ENCODE measurements around the gene CUX1. TPM values are rescaled to one million over a fixed set of nuclear protein-coding genes. Genes with fewer than 3 reads are reported as not detected.
"Not testable (repeated sequence)": the region's sequence is repeated elsewhere in the genome, so short reads cannot be mapped to it uniquely, and the experiment has no call there.

CUX1 gene
- total RNA-seq, 1 donor from 2014 or later, result 46.5 TPM

DNA sequence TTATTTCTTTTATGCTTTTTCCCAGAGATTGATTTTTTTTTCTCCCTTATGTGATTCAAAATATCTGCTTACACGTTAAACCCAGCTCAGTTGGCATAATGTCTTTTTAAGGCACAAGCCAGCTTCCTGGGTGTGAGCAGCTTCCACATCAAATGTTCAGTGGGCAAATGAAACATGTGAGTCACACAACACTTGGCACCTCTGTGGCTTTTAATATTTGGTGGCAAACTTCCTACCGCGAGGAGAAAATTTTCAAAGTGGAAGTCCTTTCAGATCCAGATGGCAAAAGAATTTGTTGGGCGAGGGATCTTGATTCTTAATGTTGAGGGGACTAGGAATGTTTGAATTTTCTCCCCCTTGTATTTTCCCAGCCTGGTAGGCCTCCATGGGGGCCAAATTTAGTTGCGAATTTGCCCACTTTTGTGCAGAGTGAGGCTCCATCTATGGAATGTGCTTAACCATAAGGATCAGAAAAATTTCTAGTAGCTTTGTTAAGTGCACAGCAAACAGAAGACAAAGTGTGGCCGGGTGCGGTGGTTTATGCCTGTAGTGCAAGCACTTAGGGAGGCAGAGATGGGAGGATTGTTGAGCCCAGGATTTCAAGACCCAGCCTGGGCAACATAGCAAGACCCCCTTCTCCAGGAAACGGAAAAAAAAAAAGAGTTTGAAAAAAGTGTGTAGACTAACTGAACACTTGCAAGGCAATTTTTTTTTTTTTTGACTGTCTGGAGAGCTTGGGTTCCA lies 31.0 kb downstream of the CUX1 start:
- DNase-seq (ENCODE audit: low read depth), result peak; percentile 78

DNA sequence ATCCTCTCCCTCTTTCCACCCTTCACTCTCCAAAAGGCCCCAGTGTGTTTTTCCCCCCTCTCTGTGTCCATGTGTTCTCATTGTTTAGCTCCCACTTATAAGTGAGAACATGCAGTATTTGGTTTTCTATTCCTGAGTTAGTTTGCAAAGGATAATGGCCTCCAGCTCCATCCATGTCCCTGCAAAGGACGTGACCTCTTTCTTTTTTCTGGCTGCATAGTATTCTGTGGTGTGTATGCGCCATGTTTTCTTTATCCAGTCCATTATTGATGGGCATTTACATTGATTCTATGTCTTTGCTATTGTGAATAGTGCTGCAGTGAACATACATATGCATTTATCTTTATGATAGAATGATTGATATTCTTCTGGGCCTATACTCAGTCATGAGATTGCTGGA lies 31.9 kb downstream of the CUX1 start:
- DNase-seq (ENCODE audit: low read depth), result not testable (repeated sequence)

DNA sequence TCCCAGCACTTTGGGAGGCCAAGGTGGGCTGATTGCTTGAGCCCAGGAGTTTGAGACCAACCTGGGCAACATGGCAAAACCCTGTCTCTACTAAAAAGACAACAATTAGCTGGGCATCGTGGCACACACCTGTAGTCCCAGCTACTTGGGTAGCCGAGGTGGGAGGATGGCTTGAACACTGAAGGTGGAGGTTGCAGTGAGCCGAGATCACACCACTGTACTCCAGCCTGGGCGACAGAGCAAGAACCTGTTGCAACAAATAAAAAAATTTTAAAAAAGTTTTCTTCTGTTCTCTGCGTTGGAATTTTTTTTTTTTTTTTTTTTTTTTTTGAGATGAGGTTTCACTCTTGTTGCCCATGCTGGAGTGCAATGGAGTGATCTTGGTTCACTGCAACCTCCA lies 34.9 kb downstream of the CUX1 start:
- not testable (repeated sequence) for DNase-seq (ENCODE audit: low read depth)

DNA sequence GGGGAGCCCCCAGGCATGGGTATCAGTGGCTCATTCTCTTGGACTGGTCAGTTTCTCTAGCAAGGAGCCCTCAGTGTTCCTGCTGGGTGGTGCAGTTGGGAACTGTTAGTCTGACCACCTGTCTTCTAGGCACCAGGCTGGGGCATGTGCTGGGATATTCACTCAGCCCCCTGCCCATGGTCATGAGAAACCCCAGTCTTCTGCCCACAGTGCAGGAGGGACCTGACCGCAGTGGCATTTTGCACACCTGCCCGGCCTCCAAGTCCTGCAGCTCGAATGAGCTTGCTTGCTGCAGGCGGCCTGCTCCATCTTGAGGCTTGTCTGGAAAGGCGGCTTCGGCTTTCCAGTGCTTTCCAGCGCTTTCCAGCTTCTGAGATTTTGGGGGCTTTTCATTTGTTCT lies 36.3 kb downstream of the CUX1 start:
- no peak for DNase-seq (ENCODE audit: low read depth)

DNA sequence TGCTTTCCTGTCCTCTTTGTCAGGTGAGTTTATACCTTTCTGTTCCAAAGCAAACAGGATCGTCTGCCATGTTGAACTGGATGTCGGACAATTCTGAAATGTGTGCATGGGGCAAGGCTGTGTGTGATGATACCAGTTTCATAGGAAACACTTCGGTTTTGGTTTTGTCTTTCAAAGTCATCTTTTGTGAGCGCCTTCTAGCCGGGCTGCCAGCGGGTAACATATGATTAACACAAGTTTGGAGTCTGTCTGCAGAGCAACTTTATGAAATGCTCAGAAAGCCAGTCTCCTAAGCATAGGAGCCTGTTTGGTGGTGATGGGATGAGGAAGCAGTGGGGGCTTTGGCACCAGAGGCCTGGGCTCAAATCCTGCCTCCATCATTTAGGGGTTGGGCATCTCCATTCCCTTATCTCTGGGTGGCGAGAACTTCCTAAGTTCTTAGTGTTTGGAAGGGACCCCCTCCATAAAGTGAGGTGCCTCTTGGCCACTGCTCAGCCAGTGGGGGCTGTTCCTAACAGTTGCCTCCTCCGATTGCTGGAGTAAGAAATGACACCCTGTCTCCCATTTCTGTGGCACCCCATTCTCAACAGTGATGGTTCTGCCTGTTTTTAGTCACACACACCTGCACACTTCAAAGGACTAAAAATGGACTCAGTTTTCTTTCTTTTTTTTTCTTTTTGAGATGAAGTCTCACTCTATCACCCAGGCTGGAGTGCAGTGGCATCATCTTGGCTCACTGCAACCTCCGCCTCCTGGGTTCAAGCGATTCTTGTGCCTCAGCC lies 36.8 kb downstream of the CUX1 start:
- DNase-seq (ENCODE audit: low read depth), result no peak

DNA sequence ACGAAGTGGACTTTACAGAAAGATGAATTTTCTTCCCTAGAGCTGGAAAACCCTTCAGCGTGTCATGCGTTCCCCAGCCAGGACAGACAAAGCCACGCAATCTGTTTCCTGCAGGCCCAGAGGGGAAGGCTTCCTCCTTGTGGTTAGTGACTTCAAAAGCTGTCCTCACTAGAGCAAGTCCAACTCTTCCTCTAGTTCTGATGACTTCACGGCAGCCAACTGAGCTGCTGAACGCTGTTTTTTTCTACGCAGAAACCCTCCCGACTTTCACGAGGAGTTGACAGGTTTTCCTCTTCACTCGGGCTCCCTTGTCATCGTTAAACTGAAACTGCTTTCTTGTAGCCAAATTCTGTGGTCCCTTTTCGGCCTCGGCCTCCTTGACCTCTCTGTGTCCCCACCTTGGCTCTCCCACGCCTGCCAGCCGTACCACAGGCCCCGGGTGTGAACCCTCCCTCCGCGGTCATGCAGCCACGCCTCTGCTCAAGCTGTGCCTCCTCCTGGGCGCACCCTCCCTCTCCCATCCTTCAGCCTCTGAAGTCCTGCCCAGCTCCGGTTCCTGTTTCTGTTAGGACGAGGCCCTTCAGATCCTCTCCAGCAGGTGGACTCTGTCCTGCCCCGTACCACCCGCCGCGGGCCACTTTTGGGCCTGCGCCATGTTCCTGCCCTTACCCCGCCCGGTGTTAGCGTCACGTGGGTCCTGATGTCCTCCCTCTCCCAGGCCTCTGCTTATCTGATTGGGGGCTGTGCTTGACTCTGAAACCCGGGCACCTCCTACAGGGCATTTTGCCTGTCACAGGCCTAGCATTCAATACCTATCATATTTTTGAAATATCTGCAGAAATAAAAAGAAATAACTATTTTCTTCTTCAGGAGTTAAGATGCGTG lies 39.3 kb downstream of the CUX1 start:
- DNase-seq (ENCODE audit: low read depth), result peak; percentile 93

DNA sequence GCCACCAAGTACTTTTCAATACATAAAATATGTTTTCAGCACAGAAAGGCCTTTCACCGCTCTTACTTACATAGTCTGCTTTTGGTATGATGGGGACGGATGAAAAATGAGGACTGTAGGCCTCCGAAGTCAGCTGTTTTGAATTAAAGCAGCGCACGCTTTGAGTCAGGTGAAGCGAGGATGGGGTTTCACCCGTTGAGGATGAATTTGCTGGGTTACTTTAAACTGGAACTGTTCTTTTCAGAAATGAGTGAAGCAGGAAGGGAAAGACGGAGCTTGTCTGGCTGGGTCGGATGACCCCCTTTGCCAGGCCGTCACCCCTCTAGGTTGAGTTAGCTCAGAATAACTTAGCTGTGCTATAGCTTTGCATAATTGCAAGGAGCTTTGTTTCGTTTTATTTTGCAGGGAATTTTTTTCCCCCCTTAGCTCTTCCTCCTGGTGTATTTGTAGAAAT lies 40.0 kb downstream of the CUX1 start:
- DNase-seq (ENCODE audit: low read depth), result no peak

DNA sequence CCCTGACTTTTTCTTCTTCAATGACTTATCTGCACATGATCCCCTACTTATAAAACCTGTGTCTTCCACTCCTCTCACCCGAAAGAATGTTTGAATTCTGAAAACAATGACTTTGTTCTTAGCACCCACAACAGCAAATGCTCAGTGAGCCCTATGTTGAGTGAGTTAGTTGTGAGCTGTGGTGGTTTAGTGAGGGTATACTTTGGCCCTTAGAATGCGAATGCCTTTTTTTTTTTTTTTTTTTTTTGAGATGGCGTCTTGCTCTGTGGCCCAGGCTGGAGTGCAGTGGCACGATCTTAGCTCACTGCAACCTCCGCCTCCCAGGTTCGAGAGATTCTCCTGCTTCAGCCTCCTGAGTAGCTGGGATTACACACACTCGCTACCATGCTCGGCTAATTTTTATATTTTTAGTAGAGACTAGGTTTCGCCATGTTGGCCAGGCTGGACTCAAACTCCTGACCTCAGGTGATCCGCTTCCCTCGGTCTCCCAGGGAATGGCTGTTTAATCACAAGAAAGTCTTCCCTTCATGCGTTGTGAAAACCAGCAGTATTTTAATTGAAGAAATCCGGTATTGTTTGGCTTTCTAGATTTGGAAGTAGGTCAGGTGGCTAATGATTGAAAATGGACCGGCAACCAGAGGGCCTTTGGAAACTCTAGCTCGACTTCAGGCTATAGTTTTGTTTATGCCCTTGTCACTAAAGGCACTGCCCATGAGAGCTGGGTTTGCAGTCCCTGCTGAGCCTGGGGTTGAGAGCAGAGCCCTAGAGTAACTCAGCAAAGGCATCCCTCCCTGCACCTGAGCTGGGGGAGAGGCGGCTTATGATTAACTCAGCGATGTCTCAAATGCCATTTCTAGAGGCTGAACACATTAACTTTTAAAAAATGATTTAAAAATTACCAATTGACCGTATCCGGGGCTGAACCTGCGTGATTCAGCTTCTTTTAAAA lies 41.3 kb downstream of the CUX1 start:
- no peak for DNase-seq (ENCODE audit: low read depth)

DNA sequence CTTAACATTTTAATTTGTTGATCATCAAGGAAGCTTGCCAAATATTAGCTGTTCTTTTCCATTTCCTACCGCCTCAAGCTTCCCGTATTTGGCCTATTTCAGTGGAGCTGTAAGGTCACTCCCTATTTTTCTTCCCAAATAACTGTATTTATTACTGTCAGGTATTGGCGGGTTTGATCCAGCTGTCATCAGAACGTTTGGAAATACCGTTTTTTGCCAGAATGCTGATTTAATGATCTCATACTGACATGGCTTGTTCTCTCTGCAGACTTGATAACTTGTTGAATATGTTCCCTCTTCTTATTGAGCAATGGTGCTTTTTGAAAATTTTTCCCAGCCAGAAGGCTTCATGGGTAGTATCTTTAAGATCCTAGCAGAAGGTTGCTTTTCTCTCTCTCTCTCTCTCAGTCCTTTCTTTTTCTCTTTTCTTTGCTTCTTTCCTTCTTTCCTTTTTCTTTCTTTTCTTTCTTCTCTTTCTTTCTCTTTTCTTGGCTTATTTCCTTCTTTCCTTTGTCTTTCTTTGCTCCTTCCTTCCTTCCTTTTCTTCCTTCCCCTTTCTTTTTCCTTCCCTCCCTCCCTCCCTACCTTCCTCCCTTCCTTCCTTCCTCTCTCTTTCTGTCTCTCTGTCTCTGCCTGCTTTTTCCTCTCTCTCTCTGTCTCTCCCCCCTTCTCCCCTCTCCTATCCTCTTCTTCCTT lies 42.1 kb downstream of the CUX1 start:
- DNase-seq (ENCODE audit: low read depth), result no peak

DNA sequence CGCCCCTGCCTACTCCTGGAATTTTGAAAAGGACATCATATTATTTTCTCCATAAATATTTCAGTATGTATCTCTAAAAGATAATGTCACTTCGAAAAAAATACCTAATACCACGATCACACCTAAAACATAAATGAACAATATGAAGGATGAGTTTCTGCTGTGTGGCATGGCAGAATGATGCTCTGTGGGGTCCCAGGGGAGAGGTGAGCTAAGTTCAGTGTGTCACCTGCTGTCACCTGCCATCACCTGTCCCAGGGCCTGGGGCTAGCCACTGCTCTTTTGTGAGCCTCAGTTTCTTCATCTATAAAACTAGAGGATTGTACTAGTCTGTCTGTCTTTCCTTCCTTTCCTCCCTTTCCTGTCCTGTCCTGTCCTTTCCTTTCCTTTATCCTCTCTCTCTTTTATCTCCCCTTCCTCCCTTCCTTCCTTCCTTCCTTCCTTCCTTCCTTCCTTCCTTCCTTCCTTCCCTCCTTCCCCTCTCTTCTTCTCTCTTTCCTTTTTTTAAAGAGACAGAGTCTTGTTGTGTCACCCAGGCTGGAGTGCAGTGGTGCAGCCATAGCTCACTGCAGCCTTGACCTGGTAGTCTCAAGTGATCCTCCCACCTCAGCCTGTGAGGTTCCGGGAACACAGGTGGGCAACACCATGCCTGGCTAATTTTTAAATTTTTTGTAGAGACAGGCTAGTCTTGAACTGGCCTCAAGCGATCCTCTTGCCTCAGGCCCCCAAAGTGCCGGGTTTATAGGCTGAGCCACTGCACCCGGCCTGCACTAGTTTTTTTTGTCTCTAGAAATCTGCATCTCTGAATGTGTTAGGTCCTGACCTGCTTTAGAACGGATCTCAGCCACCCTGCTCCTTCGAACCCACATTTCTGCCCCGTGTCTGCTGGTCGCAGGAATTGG lies 43.1 kb downstream of the CUX1 start:
- no peak for DNase-seq (ENCODE audit: low read depth)

DNA sequence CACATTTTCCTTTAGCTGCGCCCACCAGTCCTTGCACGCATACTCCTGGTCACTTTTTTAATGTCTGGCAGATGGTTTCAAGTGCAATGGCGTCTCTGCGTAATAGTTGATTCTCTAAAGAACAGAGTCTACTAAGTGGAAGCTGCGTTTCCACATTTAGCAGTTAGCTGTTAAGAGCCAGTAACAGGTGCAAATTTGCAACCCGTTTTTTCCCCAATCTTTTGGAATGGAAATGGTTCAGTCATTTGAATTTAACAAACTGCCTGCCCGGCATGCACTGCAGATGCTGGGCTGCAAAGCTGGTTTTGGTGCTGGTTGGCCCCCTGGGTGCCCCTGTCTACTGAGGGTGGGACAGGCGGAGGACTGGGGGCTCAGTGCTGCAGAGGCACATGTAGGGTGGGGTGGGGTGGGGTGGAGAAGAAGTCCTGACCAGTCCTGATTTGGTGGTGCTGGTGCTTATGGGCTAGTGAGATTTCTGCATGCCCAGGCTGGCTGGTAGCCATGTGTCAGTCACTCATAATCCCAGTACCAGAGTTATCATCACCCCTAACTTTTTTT lies 43.9 kb downstream of the CUX1 start:
- DNase-seq (ENCODE audit: low read depth), result no peak

DNA sequence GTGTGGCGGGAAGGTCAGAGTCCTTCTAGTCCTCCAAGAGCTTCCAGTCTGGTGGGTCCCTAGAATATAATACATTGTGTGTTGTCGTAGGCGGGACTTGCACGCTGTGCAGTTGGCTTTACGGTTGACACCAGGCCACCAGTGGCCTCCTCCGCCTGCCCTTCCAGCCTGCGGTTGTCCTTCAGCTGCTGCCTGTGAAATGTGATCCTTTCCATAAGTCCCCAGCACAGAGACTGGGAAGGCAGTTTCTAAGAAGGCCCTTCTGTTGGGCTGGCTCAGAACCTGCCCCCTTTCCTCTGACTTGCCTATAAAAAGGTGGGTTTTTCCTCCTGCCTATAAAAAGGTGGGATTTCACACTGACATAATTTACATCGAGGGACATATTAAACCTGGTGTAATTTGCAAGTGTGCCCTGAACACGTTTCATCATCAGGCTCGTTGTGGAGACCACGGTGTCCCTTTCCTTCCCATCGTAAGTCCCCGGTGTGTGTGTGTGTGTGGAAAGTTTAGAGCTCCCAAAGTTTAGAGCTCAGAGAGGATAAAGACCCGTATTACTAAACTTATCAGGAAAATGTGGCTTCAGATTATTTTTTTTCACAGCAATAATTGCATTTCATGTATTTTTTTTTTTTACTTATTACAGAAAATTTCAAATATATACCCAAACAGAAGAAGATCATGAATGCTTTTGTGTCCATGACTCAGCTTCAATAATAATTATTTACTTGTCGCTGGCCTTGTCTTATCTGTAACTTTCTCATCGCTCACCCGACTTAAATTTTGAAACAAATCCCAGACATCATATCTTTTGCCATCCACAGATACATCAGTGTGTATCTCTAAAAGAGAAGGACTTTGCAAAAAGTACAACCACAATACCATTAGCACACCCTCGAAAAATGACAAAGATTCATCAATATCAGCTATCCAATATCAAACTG lies 45.1 kb downstream of the CUX1 start:
- DNase-seq (ENCODE audit: low read depth), result peak; percentile 79

DNA sequence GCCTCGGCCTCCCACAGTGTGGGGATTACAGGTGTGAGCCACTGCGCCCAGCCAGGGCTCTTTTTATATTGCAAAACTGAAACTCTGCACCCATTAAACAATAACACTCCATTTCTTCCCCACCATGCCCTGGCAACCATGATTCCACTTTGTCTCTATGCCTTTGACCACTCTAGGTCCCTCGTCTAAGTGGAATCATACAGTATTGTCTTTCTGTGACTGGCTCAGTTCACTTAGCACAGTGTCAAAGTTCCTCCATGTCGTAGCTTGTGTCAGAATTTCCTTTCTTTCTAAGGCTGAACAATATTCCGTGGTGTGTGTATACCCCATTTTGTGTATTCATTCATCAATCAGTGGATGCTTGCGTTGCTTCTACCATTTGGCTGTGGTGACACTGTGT lies 46.2 kb downstream of the CUX1 start:
- DNase-seq (ENCODE audit: low read depth), result no peak

DNA sequence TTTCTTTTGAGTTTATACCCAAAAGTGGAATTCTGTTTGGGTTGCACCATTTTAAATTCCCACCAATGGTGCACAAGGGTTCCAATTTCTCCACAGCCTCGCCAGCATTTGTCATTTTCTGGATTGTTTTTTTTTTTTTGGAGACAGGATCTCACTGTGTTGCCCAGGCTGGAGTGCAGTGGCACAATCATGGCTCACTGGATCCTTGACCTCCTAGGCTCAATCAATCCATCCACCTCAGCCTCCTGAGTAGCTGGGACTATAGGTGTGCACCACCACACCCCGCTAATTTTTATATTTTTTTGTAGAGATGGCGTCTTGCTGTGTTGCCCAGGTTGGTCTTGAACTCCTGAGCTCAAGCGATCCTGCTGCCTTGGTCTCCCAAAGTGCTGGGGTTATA lies 46.6 kb downstream of the CUX1 start:
- no peak for DNase-seq (ENCODE audit: low read depth)

DNA sequence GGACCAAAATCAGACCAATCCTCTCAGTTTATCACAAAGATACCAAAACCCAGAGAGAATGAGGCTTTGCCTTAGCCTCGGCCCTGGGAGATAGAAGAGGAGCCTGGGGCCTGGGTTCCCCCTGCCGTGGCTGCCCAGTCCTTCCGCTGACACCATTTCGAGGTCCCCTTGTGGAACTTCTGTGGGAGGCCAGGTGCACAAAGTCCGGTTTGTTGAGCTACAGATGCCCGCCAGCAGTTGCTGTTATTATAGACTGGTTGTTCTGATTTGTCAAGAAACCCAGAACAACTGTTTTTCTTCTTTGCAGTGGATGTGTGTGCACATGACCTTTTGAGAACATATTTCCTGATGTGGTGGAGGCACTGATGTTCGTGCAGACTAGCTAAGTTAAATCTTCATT lies 47.6 kb downstream of the CUX1 start:
- no peak for DNase-seq (ENCODE audit: low read depth)

DNA sequence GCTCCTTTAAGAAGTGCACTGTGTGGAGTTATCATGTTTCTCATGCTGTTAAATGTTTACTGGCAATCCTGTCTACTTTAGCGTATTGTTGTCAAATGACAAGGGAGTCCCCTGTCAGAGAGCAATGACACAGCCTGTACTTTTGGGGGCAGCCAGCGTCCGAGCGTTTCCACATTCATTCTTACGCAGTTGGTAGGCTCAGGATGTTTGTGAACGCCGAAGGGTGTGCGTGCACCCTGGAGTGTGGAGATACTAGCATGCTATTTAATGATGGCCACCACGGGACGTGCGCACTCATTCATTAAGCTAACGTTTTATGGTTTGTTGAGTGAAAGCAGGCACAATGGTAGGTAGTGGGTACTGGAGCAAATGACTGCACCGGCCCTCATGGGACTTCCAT lies 48.0 kb downstream of the CUX1 start:
- DNase-seq (ENCODE audit: low read depth), result no peak

DNA sequence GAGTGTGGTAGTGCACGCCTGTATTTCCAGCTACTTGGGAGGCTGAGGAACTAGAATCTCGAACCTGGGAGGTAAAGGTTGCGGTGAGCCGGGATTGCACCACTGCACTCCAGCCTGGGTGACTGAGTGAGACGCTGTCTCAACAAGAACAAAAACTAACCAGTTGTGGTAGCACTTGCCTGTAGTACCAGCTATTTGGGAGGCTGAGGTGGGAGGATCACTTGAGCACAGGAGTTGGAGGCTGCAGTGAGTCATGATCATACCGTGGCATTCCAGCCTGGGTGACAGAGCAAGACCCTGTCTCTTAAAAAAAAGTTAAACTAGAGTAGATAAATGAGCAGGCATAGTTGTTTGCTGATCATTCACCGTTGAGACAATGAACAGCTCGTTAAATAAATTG lies 48.9 kb downstream of the CUX1 start:
- no peak for DNase-seq (ENCODE audit: low read depth)

Measured in myocyte (in vitro differentiated cells).